GM18526 (cell line): Measurements from ENCODE around the gene TUBB8.

Experiments used
- POLR2A ChIP-seq: IDR thresholded peaks from 3 replicates; pipeline ENCODE4 v1.6.1; 2011; ENCODE audit not compliant: insufficient read length; ENCODE audit errors: extremely low read depth

The TUBB8 gene

DNA sequence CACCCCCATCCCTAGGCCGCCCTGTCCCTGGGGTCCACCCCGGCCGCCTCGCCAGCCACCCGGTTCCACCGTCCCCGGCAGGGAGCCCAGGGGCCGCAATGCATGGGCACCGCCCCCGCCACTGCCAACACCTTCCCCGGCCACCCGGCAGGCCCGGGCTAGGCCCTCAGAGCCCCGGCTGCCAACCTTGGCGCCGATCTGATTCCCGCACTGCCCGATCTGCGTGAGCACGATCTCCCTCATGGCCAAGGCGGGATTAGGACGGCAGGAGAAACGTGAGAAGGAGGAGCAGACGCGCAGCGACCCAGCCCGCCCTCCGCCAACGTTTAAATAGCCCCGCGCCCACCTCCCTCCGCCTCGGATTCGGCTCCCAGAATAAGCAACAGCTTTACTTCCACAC, at the start of gene TUBB8:
TUBB8 (minus strand) TSS at position 301 of the 400 bp plus-strand sequence; CDS start at position 243, 58 bp downstream.
- no peak for TF ChIP-seq POLR2A

DNA sequence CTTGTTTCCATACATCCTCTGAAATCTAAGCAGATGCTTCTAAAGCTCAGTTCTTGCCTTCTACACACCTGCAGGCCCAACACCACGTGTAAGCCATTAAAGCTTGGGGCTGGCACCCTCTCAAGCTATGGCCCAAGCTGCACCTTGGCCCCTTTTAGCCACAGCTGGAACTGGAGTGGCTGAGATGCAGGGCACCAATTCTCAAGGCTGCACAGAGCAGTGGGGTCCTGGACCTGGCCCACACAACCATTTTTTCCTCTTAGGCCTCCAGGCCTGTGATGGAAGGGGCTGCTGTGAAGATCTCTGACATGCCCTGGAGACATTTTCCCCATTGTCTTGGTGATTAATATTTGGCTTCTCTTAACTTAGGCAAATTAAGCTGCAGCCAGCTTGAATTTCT, 47.4 kb upstream of the TUBB8 start:
- no peak for TF ChIP-seq POLR2A

DNA sequence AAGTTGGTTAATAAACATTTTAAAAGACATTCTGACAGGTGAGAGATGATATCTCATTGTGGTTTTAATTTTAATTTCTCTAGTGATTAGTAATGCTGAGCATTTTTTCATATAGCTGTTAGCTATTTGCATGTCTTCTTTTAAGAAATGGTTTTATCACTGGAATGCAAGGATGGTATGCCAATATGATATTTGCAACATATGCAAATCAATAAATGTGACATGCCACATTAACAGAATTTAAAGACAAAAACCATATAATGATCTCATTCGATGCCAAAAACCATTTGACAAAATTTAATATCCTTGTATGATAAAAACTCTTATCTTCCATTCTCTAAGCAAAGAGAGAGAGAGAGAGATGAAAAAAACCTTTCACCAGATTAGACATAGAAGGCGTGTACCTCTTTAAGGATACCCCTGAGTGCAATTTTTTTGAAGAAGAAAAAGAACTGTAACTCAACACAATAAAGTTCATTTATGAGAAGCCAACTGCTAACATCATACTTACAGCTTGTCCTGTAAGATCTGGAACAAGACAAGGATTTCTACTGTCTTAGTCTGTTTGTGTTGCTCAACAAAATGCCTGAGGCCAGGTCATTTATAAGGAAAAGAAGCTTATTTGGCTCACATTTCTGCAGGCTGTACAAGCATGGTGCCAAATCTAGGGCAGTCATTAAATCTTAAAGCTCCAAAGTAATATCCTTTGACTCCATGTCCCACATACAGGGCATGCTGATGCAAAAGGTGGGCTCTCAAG, 46.4 kb upstream of the TUBB8 start:
- TF ChIP-seq POLR2A, result no peak

- TF ChIP-seq POLR2A, result no peak
These were observed 45.5 kb upstream of the TUBB8 start for GRCh38 chr10:94613-95012.

DNA sequence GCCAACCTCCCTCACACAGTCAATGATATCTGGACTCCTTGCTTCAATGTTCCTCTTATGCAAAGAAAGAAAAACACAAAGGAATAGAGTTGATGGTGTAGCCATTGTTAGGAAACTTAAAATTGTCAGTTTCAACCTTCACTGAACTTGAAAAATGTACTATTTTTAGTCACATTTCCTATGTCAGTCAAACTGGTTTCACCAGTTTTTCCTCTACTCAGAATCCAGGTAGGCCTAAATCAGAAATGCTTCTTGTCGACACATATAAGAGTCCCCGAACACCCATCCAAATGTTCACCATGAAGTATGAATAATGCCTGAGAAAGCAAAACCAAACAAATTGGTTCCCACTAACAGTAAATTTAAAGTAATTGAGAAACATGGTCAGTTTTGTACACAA, 43.8 kb upstream of the TUBB8 start:
- TF ChIP-seq POLR2A, result no peak

DNA sequence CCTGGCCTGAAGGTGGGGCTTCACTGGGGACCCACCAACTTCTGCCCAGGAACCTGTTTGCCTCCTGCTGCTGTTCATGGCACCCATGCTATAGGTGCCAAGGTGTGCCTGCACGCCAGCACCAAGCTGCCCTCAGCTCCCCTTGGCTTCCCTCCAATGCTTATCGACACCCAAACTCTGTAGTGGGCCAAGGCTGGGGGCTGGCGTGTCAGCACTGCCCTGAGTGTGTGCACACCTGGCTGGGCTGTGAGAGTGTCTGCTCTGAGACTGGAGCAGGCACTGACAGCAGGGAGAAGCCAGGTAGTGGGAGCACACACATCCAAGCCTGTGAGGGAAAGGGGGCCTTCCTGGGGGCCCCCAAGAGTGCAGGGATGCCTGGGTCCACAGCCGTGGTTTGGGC, 43.1 kb upstream of the TUBB8 start:
- no peak for TF ChIP-seq POLR2A

DNA sequence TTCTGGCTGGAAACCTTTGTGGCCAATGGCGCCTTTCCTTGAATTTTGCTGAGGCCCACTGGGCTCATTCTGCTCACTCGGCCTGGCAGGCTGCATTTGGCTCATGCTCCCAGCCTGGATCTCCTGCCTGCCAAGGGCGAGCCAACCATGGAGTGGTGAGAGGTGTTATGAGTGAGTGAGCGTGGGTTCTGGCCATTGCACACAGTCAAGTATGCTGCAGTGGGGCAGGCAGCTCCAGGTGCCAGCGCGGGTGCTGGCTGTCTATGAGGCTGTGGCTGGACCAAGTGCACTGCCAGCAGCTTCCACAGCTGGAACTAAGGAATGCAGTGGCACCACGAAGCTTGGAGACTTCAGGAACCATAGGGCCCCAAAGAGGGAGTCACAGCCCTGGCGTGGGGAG, 42.2 kb upstream of the TUBB8 start:
- TF ChIP-seq POLR2A, result no peak

DNA sequence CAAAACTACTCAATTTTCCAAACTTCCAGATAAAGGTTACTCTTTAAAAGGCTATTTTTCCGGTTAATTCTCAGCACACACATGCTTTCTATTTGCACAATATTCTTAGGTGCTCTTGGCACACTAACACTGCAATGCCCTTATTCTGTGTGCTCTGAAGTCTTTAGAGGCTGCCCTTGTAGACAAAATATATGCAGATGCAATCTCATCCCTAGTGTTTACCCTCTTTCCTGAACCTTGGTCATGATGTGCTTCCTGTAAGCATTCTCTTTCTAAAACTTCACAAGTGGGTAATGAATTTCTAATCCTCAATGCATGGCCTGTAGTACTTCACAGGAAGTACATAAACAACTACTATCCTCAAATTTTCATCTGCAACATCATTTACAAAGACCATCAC, 41.1 kb upstream of the TUBB8 start:
- no peak for TF ChIP-seq POLR2A

GRCh38 chr10:89248-89647, 40.2 kb upstream of the TUBB8 start:
- TF ChIP-seq POLR2A, result no peak

- no peak for TF ChIP-seq POLR2A
These were observed 39.2 kb upstream of the TUBB8 start for GRCh38 chr10:88253-88652.

DNA sequence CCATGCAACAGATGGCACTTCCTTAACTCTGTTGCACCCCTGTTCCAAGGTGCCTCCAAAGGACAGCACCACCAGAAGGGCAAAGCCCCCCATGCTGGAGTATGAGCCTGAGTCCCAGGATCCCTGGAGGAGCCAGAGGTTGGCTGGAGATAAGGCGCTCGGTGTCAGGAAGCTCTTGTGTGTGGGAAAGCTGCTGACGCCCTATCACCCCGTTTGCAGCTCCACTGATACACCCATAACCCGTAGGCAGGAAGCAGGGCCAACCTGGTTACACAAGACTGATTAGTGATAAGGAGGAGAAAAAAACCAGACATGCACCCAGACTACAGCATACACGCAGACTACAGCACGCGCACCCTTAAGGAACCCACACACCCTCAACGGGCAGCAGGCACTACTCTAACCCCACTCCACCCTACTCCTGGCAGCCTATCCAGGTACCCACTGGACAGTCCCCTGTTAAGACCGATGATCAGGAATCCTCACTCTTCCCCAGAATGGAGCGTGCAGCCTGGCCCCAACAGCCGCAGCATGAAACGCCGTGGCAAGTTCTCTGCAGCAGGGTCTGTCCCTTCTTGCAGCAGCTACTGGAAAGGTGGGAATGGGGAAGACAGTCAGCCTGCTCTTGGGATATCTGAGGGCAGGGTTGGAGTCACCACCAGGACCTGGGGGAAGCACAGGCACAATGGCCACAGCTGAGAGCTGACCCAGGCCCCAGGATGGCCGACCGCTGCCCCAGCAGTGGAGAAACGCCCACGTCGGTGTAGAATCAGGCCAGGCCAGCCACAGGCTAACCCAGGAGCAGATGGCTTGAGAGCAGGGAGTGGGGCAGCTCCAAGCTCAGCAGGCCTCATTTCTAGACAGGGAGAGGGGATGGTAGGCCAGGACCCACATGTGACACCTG, 38.3 kb upstream of the TUBB8 start:
- no peak for TF ChIP-seq POLR2A

DNA sequence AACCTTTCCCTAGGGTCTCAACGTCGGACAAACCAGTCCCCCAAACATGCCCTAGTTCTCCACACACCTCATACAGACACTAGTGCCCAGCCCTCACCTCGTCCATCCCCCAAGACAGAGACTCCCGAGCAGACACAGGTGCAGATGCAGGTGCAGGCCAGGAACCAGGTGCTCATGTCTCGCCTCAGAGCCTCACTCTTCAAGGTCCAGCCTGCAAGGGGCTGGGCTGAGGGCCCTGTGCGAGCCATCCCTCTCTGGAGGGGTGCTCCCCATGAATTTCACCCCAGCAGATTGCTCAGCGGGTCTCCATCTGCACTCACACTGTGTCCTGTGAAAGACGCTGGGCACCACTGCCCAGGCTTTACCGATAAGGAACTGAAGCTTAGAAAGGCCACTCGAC, 36.9 kb upstream of the TUBB8 start:
- no peak for TF ChIP-seq POLR2A

GRCh38 chr10:85044-85443, 35.9 kb upstream of the TUBB8 start:
- no peak for TF ChIP-seq POLR2A

- no peak for TF ChIP-seq POLR2A
These were observed 34.9 kb upstream of the TUBB8 start for GRCh38 chr10:83930-84530.

GRCh38 chr10:80477-81105, 31.5 kb upstream of the TUBB8 start:
- no peak for TF ChIP-seq POLR2A
